ENCODE results near the gene TRAPPC2L. TPM values are rescaled to one million over a fixed set of nuclear protein-coding genes. Genes with fewer than 3 reads are reported as not detected.

TRAPPC2L gene
- total RNA-seq, 1 donor, result 43.1 TPM

GRCh38 chr16:88828711-88829110 lies 28.2 kb upstream of the TRAPPC2L start:
- no peaks in the 10 kb centered on the region for H3K79me2 ChIP-seq (ENCODE audit: insufficient read depth, low read length)
- TF ChIP-seq CTCF (IDR thresholded peaks at IDR 0.05; ENCODE audit: extremely low read depth, low read depth, low read length), result no peak
- DNase-seq (ENCODE audit: insufficient read length, low spot score, missing footprints), result no peak
- H3K36me3 ChIP-seq (ENCODE audit: insufficient read depth, low read length), result no peaks in the 10 kb centered on the region
- H3K27ac ChIP-seq (ENCODE audit: low read depth, low read length), result no peak overlapping the region
- no peak overlapping the region for H3K4me3 ChIP-seq (ENCODE audit: insufficient read depth, low read length)
- no peaks in the 10 kb centered on the region for H4K20me1 ChIP-seq (ENCODE audit: insufficient read depth, low read length)
- H3K4me2 ChIP-seq (ENCODE audit: insufficient read depth, low read length), result no peak overlapping the region
- H3K9me3 ChIP-seq (ENCODE audit: low read depth, low read length), result no peaks in the 10 kb centered on the region
- no peaks in the 10 kb centered on the region for H3K4me1 ChIP-seq (ENCODE audit: insufficient read depth, low read length)
- H3K27me3 ChIP-seq (ENCODE audit: insufficient read depth, low read length), result no peaks in the 10 kb centered on the region
- no peak overlapping the region for H2AFZ ChIP-seq (ENCODE audit: low read length)

GRCh38 chr16:88830258-88830657 lies 26.7 kb upstream of the TRAPPC2L start:
- DNase-seq (ENCODE audit: insufficient read length, low spot score, missing footprints), result no peak
- H3K4me3 ChIP-seq (ENCODE audit: insufficient read depth, low read length), result no peak overlapping the region
- no peak overlapping the region for H3K4me2 ChIP-seq (ENCODE audit: insufficient read depth, low read length)
- TF ChIP-seq CTCF (IDR thresholded peaks at IDR 0.05; ENCODE audit: extremely low read depth, low read depth, low read length), result no peak
- no peaks in the 10 kb centered on the region for H3K36me3 ChIP-seq (ENCODE audit: insufficient read depth, low read length)
- H4K20me1 ChIP-seq (ENCODE audit: insufficient read depth, low read length), result no peaks in the 10 kb centered on the region
- H3K27me3 ChIP-seq (ENCODE audit: insufficient read depth, low read length), result no peaks in the 10 kb centered on the region
- no peaks in the 10 kb centered on the region for H3K4me1 ChIP-seq (ENCODE audit: insufficient read depth, low read length)
- no peak overlapping the region for H2AFZ ChIP-seq (ENCODE audit: low read length)
- H3K27ac ChIP-seq (ENCODE audit: low read depth, low read length), result no peak overlapping the region
- no peaks in the 10 kb centered on the region for H3K79me2 ChIP-seq (ENCODE audit: insufficient read depth, low read length)
- H3K9me3 ChIP-seq (ENCODE audit: low read depth, low read length), result no peaks in the 10 kb centered on the region

GRCh38 chr16:88830783-88831182 lies 26.1 kb upstream of the TRAPPC2L start:
- no peaks in the 10 kb centered on the region for H3K9me3 ChIP-seq (ENCODE audit: low read depth, low read length)
- DNase-seq (ENCODE audit: insufficient read length, low spot score, missing footprints), result no peak
- H3K4me2 ChIP-seq (ENCODE audit: insufficient read depth, low read length), result no peak overlapping the region
- H4K20me1 ChIP-seq (ENCODE audit: insufficient read depth, low read length), result no peaks in the 10 kb centered on the region
- no peak overlapping the region for H3K4me3 ChIP-seq (ENCODE audit: insufficient read depth, low read length)
- no peaks in the 10 kb centered on the region for H3K79me2 ChIP-seq (ENCODE audit: insufficient read depth, low read length)
- H3K4me1 ChIP-seq (ENCODE audit: insufficient read depth, low read length), result no peaks in the 10 kb centered on the region
- H3K27ac ChIP-seq (ENCODE audit: low read depth, low read length), result no peak overlapping the region
- no peak overlapping the region for H2AFZ ChIP-seq (ENCODE audit: low read length)
- no peaks in the 10 kb centered on the region for H3K36me3 ChIP-seq (ENCODE audit: insufficient read depth, low read length)
- no peak for TF ChIP-seq CTCF (IDR thresholded peaks at IDR 0.05; ENCODE audit: extremely low read depth, low read depth, low read length)
- no peaks in the 10 kb centered on the region for H3K27me3 ChIP-seq (ENCODE audit: insufficient read depth, low read length)

GRCh38 chr16:88831838-88832237 lies 25.1 kb upstream of the TRAPPC2L start:
- H3K9me3 ChIP-seq (ENCODE audit: low read depth, low read length), result no peaks in the 10 kb centered on the region
- no peaks in the 10 kb centered on the region for H4K20me1 ChIP-seq (ENCODE audit: insufficient read depth, low read length)
- no peak overlapping the region for H3K27ac ChIP-seq (ENCODE audit: low read depth, low read length)
- no peaks in the 10 kb centered on the region for H3K36me3 ChIP-seq (ENCODE audit: insufficient read depth, low read length)
- no peak overlapping the region for H2AFZ ChIP-seq (ENCODE audit: low read length)
- no peaks in the 10 kb centered on the region for H3K27me3 ChIP-seq (ENCODE audit: insufficient read depth, low read length)
- TF ChIP-seq CTCF (IDR thresholded peaks at IDR 0.05; ENCODE audit: extremely low read depth, low read depth, low read length), result no peak
- no peaks in the 10 kb centered on the region for H3K4me1 ChIP-seq (ENCODE audit: insufficient read depth, low read length)
- H3K79me2 ChIP-seq (ENCODE audit: insufficient read depth, low read length), result no peaks in the 10 kb centered on the region
- H3K4me2 ChIP-seq (ENCODE audit: insufficient read depth, low read length), result no peak overlapping the region
- H3K4me3 ChIP-seq (ENCODE audit: insufficient read depth, low read length), result no peak overlapping the region
- DNase-seq (ENCODE audit: insufficient read length, low spot score, missing footprints), result peak; percentile 95

Data from osteoblast (primary cell).